Measurements from ENCODE around the gene PIWIL4.

The PIWIL4 gene

DNA sequence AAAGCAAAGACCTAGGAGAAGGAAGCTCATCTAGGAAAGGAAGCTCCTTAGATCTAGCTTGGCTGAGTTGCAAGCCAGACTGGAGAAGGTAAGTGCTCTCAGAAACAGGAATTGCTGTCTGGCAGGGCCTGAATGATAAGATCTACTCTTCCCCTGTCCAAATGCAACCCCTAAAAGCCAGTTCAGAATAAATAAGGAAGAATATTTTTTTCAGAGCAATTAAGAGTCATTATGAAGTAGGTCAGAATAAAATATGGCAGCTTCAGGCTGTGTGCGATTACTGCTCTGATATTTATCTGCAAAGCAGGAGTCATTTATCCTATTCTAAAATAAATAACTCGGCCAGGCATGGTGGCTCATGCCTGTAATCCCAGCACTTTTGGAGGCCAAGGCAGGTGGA is 82.1 kb downstream of the PIWIL4 start:
- Mint-ChIP-seq H3K9me3 (no peaks in the 10 kb centered on the region), H3K27ac (no peak overlapping the region), H3K27me3 (peaks cover 13% of the 10 kb centered on the region), H3K4me1 (no peaks in the 10 kb centered on the region), H3K4me3 (no peak overlapping the region), H3K36me3 (no peaks in the 10 kb centered on the region)
- DNase-seq (ENCODE audit: low spot score in 2 of 2) (no peak), ATAC-seq (ENCODE audit: low read depth) (no peak)

DNA sequence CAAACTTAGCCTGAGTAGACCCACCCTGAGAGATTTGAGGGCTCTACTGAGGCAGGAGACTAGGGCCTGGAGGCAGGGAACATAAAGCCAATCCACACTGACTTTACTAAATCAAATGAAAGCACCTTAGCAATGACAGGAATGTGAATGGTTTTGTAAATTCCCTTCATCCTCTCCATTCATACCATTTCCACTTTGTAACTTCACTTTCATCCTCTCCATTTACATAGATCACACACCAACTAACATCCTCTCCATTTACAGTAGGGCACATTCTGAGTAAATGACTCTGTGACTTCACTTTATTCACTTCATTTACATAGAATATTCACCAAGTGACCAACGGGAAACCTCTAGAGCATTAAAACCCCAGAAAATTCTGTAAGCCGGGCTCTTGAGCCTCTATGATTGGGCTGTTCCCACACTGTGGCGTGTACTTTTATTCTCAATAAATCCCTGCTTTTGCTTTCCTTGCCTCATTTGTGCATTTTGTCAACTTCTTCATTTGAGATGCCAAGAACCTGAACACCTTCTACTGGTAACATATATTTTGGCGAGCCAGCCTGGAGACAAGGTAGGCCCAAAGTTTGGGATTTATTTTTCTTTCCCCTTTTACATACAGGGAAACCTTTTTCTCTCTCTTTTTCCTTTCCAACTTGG is 82.9 kb downstream of the PIWIL4 start:
- no peak overlapping the region for H3K27ac Mint-ChIP-seq
- no peak overlapping the region for H3K4me3 Mint-ChIP-seq
- H3K9me3 Mint-ChIP-seq, result no peaks in the 10 kb centered on the region
- no peaks in the 10 kb centered on the region for H3K36me3 Mint-ChIP-seq
- DNase-seq (ENCODE audit: low spot score in 2 of 2), result no peak
- ATAC-seq (ENCODE audit: low read depth), result no peak
- no peaks in the 10 kb centered on the region for H3K4me1 Mint-ChIP-seq
- peaks cover 8% of the 10 kb centered on the region for H3K27me3 Mint-ChIP-seq

- Mint-ChIP-seq H3K4me1 (no peaks in the 10 kb centered on the region), H3K27me3 (peaks cover 6% of the 10 kb centered on the region), H3K4me3 (no peak overlapping the region), H3K9me3 (no peaks in the 10 kb centered on the region), H3K36me3 (no peaks in the 10 kb centered on the region), H3K27ac (no peak overlapping the region)
- ATAC-seq (ENCODE audit: low read depth), result no peak
- DNase-seq (ENCODE audit: low spot score in 2 of 2), result no peak
These were observed 83.6 kb downstream of the PIWIL4 start for GRCh38 chr11:94650756-94651155.

- Mint-ChIP-seq H3K4me3 (no peak overlapping the region), H3K36me3 (no peaks in the 10 kb centered on the region), H3K27me3 (peaks cover 6% of the 10 kb centered on the region), H3K27ac (no peak overlapping the region), H3K9me3 (no peaks in the 10 kb centered on the region), H3K4me1 (no peaks in the 10 kb centered on the region)
- no peak for DNase-seq (ENCODE audit: low spot score in 2 of 2)
- no peak for ATAC-seq (ENCODE audit: low read depth)
These were observed 85.6 kb downstream of the PIWIL4 start for GRCh38 chr11:94652735-94653284.

- Mint-ChIP-seq H3K9me3 (no peaks in the 10 kb centered on the region), H3K36me3 (no peaks in the 10 kb centered on the region), H3K27ac (no peak overlapping the region), H3K4me3 (no peak overlapping the region), H3K27me3 (peaks cover 6% of the 10 kb centered on the region), H3K4me1 (no peaks in the 10 kb centered on the region)
- no peak for ATAC-seq (ENCODE audit: low read depth)
- no peak for DNase-seq (ENCODE audit: low spot score in 2 of 2)
These were observed 86.4 kb downstream of the PIWIL4 start for GRCh38 chr11:94653561-94653960.

GRCh38 chr11:94654201-94654600 is 87.0 kb downstream of the PIWIL4 start:
- Mint-ChIP-seq H3K36me3 (no peaks in the 10 kb centered on the region), H3K4me1 (no peaks in the 10 kb centered on the region), H3K27me3 (peaks cover 6% of the 10 kb centered on the region), H3K9me3 (no peaks in the 10 kb centered on the region), H3K27ac (no peak overlapping the region), H3K4me3 (no peak overlapping the region)
- no peak for DNase-seq (ENCODE audit: low spot score in 2 of 2)
- no peak for ATAC-seq (ENCODE audit: low read depth)

- no peaks in the 10 kb centered on the region for H3K4me1 Mint-ChIP-seq
- DNase-seq (ENCODE audit: low spot score in 2 of 2) (no peak), ATAC-seq (ENCODE audit: low read depth) (no peak)
- H3K36me3 Mint-ChIP-seq, result no peaks in the 10 kb centered on the region
- H3K27ac Mint-ChIP-seq, result no peak overlapping the region
- peaks cover 6% of the 10 kb centered on the region for H3K27me3 Mint-ChIP-seq
- no peak overlapping the region for H3K4me3 Mint-ChIP-seq
- H3K9me3 Mint-ChIP-seq, result no peaks in the 10 kb centered on the region
These were observed 88.1 kb downstream of the PIWIL4 start for GRCh38 chr11:94655291-94655690.

GRCh38 chr11:94655956-94656355 is 88.8 kb downstream of the PIWIL4 start:
- Mint-ChIP-seq H3K36me3 (no peaks in the 10 kb centered on the region), H3K27me3 (peaks cover 6% of the 10 kb centered on the region), H3K4me3 (no peak overlapping the region), H3K9me3 (no peaks in the 10 kb centered on the region), H3K4me1 (no peaks in the 10 kb centered on the region), H3K27ac (no peak overlapping the region)
- no peak for ATAC-seq (ENCODE audit: low read depth)
- no peak for DNase-seq (ENCODE audit: low spot score in 2 of 2)

- no peak for ATAC-seq (ENCODE audit: low read depth)
- peaks cover 4% of the 10 kb centered on the region for H3K27me3 Mint-ChIP-seq
- no peak for DNase-seq (ENCODE audit: low spot score in 2 of 2)
- no peak overlapping the region for H3K4me3 Mint-ChIP-seq
- no peaks in the 10 kb centered on the region for H3K9me3 Mint-ChIP-seq
- no peaks in the 10 kb centered on the region for H3K36me3 Mint-ChIP-seq
- no peak overlapping the region for H3K27ac Mint-ChIP-seq
- H3K4me1 Mint-ChIP-seq, result no peaks in the 10 kb centered on the region
These were observed 89.8 kb downstream of the PIWIL4 start for GRCh38 chr11:94656968-94657367.

GRCh38 chr11:94657629-94658028 is 90.5 kb downstream of the PIWIL4 start:
- Mint-ChIP-seq H3K9me3 (no peaks in the 10 kb centered on the region), H3K4me3 (no peak overlapping the region), H3K36me3 (no peaks in the 10 kb centered on the region), H3K27ac (no peak overlapping the region), H3K4me1 (no peaks in the 10 kb centered on the region), H3K27me3 (peaks cover 4% of the 10 kb centered on the region)
- ATAC-seq (ENCODE audit: low read depth) (no peak), DNase-seq (ENCODE audit: low spot score in 2 of 2) (no peak)

DNA sequence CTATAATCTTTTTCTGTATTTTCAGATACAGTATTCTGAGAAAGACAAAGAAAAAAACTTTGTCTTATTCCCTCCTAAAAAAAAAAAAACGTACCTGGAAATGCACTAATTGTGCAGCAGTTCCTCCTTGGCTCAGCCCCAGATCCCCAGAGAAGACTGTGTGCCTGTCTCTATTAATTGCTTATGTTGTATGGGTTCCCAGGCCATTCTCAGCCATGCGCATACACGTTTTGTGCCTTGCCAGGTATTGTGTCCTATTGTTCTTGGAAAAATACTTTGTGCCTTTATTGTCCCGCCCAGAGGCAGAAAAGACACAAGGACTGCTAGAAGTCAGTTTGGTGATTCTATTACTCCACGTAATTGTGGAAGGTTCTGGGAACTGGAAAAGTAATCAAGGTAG is 91.2 kb downstream of the PIWIL4 start:
- DNase-seq (ENCODE audit: low spot score in 2 of 2), result no peak
- H3K4me3 Mint-ChIP-seq, result no peak overlapping the region

GRCh38 chr11:94658888-94659287 is 91.7 kb downstream of the PIWIL4 start:
- H3K36me3 Mint-ChIP-seq, result no peaks in the 10 kb centered on the region
- peaks cover 2% of the 10 kb centered on the region for H3K9me3 Mint-ChIP-seq
- DNase-seq (ENCODE audit: low spot score in 2 of 2) (no peak), ATAC-seq (ENCODE audit: low read depth) (no peak)
- no peak overlapping the region for H3K4me3 Mint-ChIP-seq
- peaks cover 4% of the 10 kb centered on the region for H3K27me3 Mint-ChIP-seq
- H3K27ac Mint-ChIP-seq, result no peak overlapping the region
- H3K4me1 Mint-ChIP-seq, result no peaks in the 10 kb centered on the region

More for the DNA sequence above, 91.2 kb downstream of the PIWIL4 start:
- no peak overlapping the region for H3K27ac Mint-ChIP-seq
- peaks cover 2% of the 10 kb centered on the region for H3K9me3 Mint-ChIP-seq
- no peak for ATAC-seq (ENCODE audit: low read depth)
- H3K4me1 Mint-ChIP-seq, result no peaks in the 10 kb centered on the region
- peaks cover 4% of the 10 kb centered on the region for H3K27me3 Mint-ChIP-seq
- no peaks in the 10 kb centered on the region for H3K36me3 Mint-ChIP-seq

GRCh38 chr11:94661444-94661843 is 94.3 kb downstream of the PIWIL4 start:
- no peak overlapping the region for H3K4me3 Mint-ChIP-seq
- peaks cover 4% of the 10 kb centered on the region for H3K27me3 Mint-ChIP-seq
- ATAC-seq (ENCODE audit: low read depth) (no peak), DNase-seq (ENCODE audit: low spot score in 2 of 2) (no peak)
- H3K36me3 Mint-ChIP-seq, result no peaks in the 10 kb centered on the region
- peaks cover 2% of the 10 kb centered on the region for H3K9me3 Mint-ChIP-seq
- no peaks in the 10 kb centered on the region for H3K4me1 Mint-ChIP-seq
- H3K27ac Mint-ChIP-seq, result no peak overlapping the region

- DNase-seq (ENCODE audit: low spot score in 2 of 2) (no peak), ATAC-seq (ENCODE audit: low read depth) (no peak)
- no peaks in the 10 kb centered on the region for H3K36me3 Mint-ChIP-seq
- H3K4me1 Mint-ChIP-seq, result no peaks in the 10 kb centered on the region
- no peak overlapping the region for H3K27ac Mint-ChIP-seq
- peaks cover 7% of the 10 kb centered on the region for H3K27me3 Mint-ChIP-seq
- H3K9me3 Mint-ChIP-seq, result peaks cover 2% of the 10 kb centered on the region
- no peak overlapping the region for H3K4me3 Mint-ChIP-seq
These were observed 95.1 kb downstream of the PIWIL4 start for GRCh38 chr11:94662065-94662779.
